Measurements from ENCODE around the gene ATG13. TPM values are rescaled to one million over a fixed set of nuclear protein-coding genes. Genes with fewer than 3 reads are reported as not detected.
"Not testable (repeated sequence)": the region's sequence is repeated elsewhere in the genome, so short reads cannot be mapped to it uniquely, and the experiment has no call there.

ATG13 gene
- total RNA-seq, 2 donors from 2014 or later: 36.8 to 76.8 TPM

GRCh38 chr11:46669711-46670139 lies 52.4 kb downstream of the ATG13 start:
- no peak overlapping the region for H3K4me3 ChIP-seq
- DNase-seq (no peak), ATAC-seq (no peak)
- no peak for TF ChIP-seq POLR2A (IDR thresholded peaks at IDR 0.05)
- peak in 3 of 7 experiments; percentile 5 to 16 (median 10) for TF ChIP-seq CTCF (IDR thresholded peaks at IDR 0.05)
- peaks cover 6 to 42% of the 10 kb centered on the region in 2 donors for H3K36me3 ChIP-seq (replicated peaks in 1 of 2; ENCODE audit: insufficient read depth in 1 of 2, low read depth in 2 of 2)
- intact Hi-C loops (cut with DNase I): no loop called here
- WGBS, 2 donors: 70 to 76% methylated on average over 3 of the region's 3 CpGs
- H3K9me3 ChIP-seq: no peaks in the 10 kb centered on the region
- H3K27me3 ChIP-seq: no peaks in the 10 kb centered on the region
- peaks cover 18% of the 10 kb centered on the region for H3K4me1 ChIP-seq
- no peak overlapping the region for H3K27ac ChIP-seq

- ATAC-seq; DNase-seq; H3K9me3 ChIP-seq; H3K4me3 ChIP-seq; intact Hi-C loops (cut with DNase I); H3K27me3 ChIP-seq: not testable (repeated sequence)
- Histone ChIP-seq H3K36me3 (replicated peaks in 1 of 2; ENCODE audit: insufficient read depth in 1 of 2, low read depth in 2 of 2) (peaks cover 6 to 40% of the 10 kb centered on the region in 2 donors), H3K4me1 (peaks cover 26% of the 10 kb centered on the region), H3K27ac (peak overlapping the region in 1 of 4 donors; percentile 26)
- whole genome bisulfite sequencing, 2 donors: 79 to 92% methylated on average over 3 of the region's 3 CpGs
Measured at GRCh38 chr11:46670521-46670920, 53.2 kb downstream of the ATG13 start.

GRCh38 chr11:46671958-46672315 lies 54.6 kb downstream of the ATG13 start:
- DNase-seq: no peak
- no peak for ATAC-seq
- H3K27me3 ChIP-seq: no peaks in the 10 kb centered on the region

GRCh38 chr11:46672381-46672839 lies 55.1 kb downstream of the ATG13 start:
- 22 to 65% methylated on average over 2 to 7 of the region's 7 CpGs for WGBS, 2 donors
- peaks cover 6 to 28% of the 10 kb centered on the region in 2 donors for H3K36me3 ChIP-seq (replicated peaks in 1 of 2; ENCODE audit: insufficient read depth in 1 of 2, low read depth in 2 of 2)
- H3K27me3 ChIP-seq: no peaks in the 10 kb centered on the region
- H3K4me1 ChIP-seq: peaks cover 35% of the 10 kb centered on the region
- intact Hi-C loops (cut with DNase I): no loop called here
- peak overlapping the region in 3 of 4 donors; percentile 26 to 83 (median 82) for H3K27ac ChIP-seq
- DNase-seq (no peak), ATAC-seq (no peak)
- H3K4me3 ChIP-seq: no peak overlapping the region
- no peak for TF ChIP-seq CTCF (IDR thresholded peaks at IDR 0.05)
- H3K9me3 ChIP-seq: no peaks in the 10 kb centered on the region

More at GRCh38 chr11:46671958-46672315, 54.6 kb downstream of the ATG13 start:
- TF ChIP-seq CTCF (IDR thresholded peaks at IDR 0.05) (no peak), POLR2A (IDR thresholded peaks at IDR 0.05) (no peak)
- no peak overlapping the region for H3K4me3 ChIP-seq
- no peaks in the 10 kb centered on the region for H3K9me3 ChIP-seq
- peaks cover 6 to 31% of the 10 kb centered on the region in 2 donors for H3K36me3 ChIP-seq (replicated peaks in 1 of 2; ENCODE audit: insufficient read depth in 1 of 2, low read depth in 2 of 2)
- H3K4me1 ChIP-seq: peaks cover 35% of the 10 kb centered on the region
- H3K27ac ChIP-seq: peak overlapping the region in 2 of 4 donors; percentile 20 to 26
- intact Hi-C loops (cut with DNase I): no loop called here
- WGBS, 2 donors: 90 to 97% methylated on average over 9 to 10 of the region's 10 CpGs

- Histone ChIP-seq H3K36me3 (replicated peaks in 1 of 2; ENCODE audit: insufficient read depth in 1 of 2, low read depth in 2 of 2) (peaks cover 6 to 17% of the 10 kb centered on the region in 2 donors), H3K27me3 (no peaks in the 10 kb centered on the region), H3K27ac (peak overlapping the region; percentile 79 to 93 (median 82)), H3K9me3 (no peaks in the 10 kb centered on the region), H3K4me1 (peaks cover 36% of the 10 kb centered on the region), H3K4me3 (no peak overlapping the region)
- DNase-seq (peak; percentile 50 to 78 (median 76)), ATAC-seq (no peak)
- 42 to 44% methylated on average over 5 to 6 of the region's 6 CpGs for WGBS, 2 donors
- TF ChIP-seq POLR2A (IDR thresholded peaks at IDR 0.05) (no peak), CTCF (IDR thresholded peaks at IDR 0.05) (no peak)
- intact Hi-C loops (cut with DNase I): no loop called here
Measured at GRCh38 chr11:46673713-46674462, 56.5 kb downstream of the ATG13 start.
